HUDEP-2 (cell line): ENCODE measurements around the gene CDCP1.

ENCODE experiments used
- DNase-seq, 76 experiments: peaks; one replicate each; lab custom pipeline; 2025; ENCODE audit not compliant: unreplicated experiment in 76 of 76; lab: John Stamatoyannopoulos, UW

CDCP1 gene

GRCh38 chr3:45140141-45140769 lies 5.9 kb downstream of the CDCP1 start:
- DNase-seq = no peak

DNA sequence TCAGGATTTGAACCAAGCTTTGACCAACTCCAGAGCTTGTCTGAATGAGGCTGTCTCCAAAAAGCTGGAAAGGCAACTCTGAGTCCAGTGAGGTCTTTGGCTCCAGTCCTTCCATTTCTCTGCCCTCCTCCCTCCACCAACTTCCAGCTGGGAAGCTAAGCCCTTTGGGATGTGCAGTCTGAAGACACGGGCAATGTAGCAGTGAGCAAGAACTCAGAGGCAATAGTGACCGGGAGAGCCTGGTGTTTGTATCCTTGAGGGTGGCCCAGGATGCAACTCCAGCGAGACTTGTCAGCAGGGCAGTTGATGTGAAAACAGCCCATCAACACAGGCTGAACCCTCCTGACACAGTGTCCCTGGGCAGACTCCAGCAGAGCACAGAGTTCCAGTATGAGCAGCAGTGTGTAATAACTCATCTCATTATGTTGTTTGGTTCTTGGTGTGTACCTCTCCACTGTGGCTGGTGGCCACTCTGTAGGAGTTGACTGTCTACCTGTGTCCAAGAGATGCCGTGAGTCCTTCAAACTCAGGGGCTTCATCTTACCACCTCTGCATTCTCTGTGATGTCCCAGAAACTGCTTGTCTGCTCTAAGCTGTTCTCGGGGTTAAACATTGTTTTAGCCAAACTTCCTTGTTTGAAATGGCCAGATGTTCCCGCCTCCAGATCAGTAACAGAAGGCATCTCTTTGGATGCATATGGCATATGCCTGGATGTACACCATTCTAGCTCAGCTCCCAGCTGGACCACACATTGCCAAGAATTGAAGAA lies 6.6 kb downstream of the CDCP1 start:
- DNase-seq = no peak

DNA sequence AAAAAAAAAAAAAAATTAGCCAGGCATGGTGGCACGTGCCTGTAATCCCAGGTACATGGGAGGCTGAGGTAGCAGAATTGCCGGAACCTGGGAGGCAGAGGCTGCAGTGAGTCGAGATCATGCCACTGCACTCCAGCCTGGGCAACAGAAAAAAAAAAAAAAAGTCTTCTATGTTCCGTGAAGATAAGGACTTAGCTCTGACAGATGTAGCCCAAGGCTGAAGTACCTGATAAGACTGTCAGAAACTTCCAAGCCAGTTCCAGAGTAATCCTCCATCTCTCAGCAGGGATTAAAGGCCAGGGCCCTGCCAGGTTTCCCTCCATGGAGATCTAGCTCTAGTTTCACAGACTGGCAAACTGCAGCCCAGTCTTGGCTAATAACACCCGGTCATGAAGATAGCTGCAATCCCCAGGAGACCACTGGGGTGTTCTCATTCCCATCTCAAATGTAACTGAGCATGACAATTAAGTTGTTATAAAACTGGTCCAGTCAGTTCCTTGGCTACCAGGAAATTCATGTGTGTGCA lies 8.5 kb downstream of the CDCP1 start:
- peak in 46 of 76 experiments; percentile 3 to 74 (median 30) for DNase-seq

GRCh38 chr3:45135959-45136358 lies 10.2 kb downstream of the CDCP1 start:
- DNase-seq = peak in 4 of 76 experiments; percentile 2 to 33 (median 12)

DNA sequence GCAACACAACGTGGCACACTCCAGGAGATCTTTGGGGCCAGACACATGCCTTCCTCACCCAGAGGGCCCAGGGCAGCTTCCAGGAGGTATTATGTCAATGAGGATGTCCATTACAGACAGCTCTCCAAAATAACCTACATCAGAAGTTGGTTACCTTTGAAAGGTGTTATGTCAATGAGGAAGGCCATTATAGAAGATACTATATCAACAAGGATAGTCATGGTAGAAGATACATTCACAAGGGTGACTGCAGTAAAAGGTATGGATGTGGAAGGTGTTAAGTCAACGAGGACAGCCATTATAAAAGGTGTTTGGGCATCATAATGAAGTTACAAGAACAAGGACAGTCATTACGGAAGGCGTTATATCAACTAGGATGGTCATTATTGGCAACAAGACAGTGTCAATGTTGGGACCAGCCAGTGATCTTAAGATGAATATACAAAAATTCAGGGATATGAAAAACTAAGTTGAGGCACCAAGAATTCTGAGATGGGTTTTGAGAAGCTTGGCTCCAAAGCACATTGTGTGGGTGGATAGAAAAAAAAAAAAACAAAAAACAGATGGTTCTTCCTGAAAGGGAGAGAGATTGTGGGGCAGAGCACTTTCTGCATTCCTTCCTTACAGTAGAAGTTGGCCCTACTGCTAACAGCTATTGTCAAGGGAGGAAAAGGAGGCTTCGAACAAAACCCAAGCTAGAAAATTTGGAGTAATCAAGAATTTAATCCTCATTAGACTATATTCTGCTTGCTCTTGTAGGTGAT lies 11.2 kb downstream of the CDCP1 start:
- no peak for DNase-seq

GRCh38 chr3:45132568-45133211 lies 13.5 kb downstream of the CDCP1 start:
- no peak for DNase-seq

- DNase-seq = no peak
These were observed 15.0 kb downstream of the CDCP1 start for GRCh38 chr3:45131201-45131600.

DNA sequence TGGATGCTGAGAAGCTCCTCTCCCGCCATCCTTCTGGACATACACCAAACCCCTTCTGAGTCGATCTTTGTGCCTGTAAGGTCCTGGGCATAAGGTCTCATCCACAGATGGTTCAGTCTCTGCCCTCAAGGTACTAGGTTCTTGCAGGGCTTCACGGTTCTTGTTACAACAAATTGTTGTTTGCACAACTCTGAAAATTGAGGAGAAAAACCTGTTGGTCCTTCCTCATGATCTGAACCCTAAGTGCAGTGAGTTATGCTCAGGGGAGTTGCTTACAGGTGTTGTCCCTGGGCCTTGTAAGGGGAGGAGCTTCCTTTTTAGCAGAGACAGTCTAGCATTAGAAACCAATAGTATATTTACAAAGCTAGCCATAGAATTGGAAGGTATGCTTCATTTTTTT lies 15.7 kb downstream of the CDCP1 start:
- DNase-seq = no peak

DNA sequence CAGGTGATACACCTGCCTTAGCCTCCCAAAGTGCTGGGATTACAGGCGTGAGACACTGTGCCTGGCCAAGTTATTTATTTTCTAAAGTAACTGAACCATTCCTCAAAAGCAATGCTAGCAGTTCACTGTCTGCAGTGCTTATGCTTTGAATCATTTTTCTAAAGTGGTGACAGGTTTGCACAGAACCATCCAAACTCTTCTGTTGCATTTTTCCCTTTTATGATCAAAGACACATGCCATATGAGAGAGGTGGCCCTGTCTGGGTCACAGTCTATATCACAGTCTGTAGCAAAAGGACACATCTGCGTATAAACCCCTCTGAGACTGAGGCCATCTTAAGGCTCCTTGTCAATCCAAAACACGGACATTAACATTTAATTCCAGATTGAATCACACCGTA lies 17.2 kb downstream of the CDCP1 start:
- DNase-seq = no peak

DNA sequence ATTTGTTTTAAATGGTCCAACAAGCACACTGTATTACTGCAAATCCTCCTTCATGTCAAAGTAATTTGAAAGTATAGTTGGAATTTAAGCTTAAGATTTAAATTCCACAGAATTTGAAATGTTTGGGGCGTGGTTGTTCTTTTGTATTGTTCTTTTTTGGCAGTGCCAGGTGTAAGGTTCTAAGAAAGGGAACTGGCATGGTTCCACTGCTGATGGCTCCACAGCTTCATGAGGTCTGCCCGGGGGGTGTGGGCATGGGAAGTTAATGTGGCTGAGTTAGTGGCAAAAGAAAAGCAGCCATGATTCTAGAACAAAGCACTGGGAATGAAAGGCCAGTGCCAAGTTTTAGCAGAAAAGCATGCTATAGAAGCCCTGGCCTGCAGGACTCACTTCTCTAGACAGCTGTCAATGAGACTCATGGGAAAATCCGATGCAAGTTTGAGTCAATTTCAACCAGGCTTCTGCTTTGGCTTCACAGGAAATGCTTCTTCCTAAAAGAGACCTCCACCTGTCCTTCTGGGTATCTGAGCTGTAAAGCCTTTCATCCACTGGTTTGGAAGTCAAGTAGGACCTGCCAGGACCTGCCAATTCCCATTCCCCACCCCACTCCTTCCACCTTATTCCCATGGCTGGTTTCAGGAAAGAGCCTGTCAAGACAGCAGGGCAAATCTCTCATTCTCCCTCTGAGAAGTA lies 18.9 kb downstream of the CDCP1 start:
- DNase-seq = no peak

GRCh38 chr3:45126730-45127129 lies 19.4 kb downstream of the CDCP1 start:
- no peak for DNase-seq

DNA sequence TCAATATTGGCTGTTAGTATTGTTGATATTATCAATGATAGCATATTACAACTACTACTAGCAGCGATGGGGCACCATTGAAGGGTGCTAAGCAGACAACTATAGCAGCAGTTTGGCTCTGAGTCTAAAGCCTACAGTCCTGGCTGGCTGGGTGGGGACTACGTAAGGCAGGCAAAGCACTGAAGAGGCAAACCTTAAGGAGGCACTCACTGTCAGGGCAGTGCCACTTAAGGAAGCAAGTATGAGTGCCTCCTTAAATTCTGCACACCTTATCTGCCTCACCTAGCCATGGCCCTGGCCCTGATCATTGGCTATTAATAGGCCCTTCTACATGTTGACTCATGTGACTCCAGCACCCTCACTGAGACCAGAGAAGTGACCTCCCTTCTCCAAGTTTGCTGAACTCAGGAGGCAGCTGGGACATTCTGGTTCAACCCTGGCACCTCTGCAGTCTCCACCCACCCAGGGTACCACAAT lies 20.6 kb downstream of the CDCP1 start:
- no peak for DNase-seq

DNA sequence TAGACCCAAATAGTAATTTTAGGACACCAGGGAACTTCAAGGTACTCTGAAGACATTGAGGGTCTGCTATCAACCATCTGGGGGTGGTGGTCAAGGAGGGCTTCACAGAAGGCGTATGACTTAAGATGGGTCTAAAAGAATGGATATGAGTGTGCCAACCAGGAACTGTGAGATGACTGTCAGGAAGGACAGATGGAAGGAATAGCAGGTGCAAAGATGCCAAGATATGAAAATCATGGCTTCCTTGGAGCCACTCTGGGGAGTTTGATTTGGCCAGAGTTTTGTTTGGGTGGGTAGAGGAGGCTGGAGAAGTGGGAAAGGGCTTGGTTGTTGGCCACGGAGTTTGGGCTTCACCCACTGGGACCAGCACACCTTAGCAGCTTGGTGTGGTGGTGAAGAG lies 21.2 kb downstream of the CDCP1 start:
- no peak for DNase-seq

DNA sequence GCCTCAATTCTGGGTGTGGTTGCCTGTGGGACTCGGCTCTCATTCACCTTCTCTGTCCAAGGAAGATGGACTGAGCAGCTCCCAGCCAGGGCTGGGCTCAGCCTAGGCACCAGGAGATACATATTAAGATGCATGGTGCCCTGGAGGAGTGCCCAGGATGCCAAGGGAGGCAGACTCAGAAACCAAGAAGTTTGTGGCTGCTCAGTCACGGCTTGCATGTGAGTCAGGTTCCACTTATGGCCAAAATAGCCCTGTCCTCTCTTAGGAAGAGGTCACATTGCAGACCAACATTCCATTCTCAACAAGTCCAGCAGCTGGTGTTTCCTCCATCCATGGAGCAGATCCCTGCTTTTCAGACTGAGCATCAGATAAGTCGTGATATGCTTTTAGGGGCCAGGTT lies 21.8 kb downstream of the CDCP1 start:
- no peak for DNase-seq

DNA sequence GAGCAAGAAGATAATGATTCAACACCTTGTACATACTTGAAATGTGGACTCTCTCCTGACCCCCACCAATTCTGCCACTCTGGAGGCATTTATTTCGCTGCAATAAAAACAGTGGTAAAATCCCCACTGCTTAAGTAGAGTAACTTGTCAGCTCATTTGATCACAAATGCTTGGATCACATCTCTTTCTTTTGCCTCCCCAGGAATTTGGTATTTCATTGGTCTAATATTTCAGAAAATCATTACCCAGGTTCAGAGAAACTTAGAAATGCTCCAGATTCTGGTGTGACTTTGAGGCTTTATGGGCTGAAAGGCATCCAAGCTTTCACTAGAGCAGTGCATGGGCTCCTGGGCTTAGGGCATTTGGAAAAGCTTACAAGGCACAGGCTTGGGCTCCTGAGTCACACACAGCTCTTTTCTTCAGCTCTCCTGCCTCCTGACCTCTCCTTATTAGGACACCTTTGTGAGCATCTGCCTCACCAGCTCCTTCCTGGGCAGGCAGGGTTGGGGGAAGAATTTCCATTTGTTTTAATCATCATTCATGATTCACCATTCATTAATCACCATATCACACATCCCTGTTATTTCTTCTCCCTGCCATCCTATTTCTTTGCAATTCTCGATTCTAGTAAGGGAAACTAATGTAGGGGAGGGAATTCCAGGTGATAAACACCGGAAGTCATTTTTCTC lies 22.5 kb downstream of the CDCP1 start:
- no peak for DNase-seq

DNA sequence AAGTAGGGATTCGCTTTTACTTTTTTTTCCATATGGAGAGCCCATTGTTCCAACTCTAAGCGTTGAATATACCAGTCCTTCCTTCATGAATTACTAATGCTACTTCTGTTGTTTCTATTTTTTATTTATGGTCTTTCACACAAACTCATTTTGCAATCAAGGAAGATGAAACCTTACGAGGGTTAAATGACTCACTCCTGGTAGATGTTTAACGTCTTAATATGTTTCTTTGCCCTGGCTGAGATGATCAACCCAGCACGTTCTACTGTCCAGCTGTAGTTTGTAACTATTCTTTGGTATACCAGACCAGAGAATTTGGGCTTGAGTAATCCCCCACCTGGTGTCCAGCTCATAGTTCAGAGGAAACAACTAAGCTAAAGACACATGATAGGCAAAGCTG lies 23.1 kb downstream of the CDCP1 start:
- no peak for DNase-seq

DNA sequence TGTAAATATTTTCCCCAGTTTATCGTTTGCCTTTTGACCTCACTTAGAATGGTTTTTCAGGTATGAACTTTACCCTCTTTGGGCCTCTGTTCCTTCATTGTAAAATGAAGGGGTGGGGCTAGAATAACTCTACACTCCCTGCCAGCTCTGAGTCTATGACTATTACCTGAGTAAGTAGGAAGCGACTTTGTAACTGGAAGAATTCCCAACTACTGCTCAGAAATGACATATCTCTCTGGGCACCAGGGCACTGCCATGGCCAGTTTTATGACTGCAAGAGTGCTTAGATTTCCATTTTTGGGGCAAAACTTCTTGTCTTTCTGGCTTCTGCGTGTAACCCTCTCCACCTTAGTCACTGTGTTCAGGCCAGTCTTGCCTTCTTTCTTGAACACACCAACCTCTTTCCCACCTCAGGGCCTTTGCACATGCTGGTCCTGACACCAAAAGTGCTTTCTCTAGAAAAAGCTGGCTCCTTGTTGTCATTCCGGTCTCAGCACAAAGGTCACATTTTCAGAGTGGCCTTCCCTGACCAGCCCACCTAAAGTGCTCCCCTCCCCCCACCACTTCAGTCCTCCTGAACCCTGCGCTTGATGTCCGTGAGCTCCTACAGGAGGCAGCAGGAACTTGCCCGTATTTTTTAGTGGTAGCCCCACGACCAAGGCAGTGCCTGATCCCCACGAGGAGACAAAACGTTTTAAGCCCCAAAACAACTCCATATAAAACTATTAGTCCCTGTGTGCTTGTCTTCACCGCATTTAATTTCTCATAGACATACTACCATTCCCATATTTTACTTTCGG lies 25.6 kb downstream of the CDCP1 start:
- DNase-seq = no peak

DNA sequence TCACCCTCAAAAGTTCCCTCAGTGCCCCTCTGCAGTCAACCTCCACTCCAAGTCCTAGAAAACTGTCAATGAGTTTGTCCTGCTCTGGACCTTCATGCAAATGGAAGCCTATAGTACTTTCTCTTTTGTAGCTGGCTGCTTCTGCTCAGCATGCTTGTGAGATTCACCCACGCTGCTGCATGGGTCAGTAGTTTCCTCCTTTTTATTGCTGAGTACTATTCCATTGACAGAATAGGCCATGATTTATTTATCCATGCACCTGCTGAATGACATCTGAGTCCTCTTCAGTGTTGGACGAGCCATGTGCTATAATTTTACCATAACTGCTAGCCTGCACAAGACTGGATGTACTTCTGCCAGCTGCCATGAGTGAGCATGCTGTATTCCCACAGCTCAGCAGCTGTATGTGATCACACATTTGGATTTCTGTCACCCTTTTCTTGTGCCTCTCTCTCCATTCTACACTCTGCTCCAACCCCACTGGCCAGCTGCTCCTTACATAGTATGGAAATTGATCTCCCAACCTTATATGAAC lies 26.3 kb downstream of the CDCP1 start:
- DNase-seq = no peak

DNA sequence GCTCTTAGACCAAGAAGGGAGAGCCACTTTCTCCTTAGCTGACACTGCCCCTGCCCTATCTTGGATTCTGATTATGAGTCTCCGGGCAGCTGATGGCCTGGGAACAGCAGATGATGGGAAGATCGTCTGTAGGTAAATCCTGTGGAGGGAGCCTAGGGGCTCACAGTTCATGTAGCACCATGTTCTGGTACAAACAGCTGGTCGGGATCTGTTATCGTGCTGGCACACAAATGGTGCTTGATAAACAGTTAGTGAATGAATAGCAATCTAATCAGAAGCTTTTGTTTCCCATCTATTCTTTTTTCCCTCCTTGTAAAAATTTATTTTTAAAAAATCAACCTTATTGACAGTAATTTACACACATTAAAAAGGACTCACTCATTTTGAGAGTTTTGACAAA lies 26.8 kb downstream of the CDCP1 start:
- no peak for DNase-seq
